GM18520 (cell line): ENCODE measurements around the gene LYST.

Experiments
- ATAC-seq: cut with Tn5 transposase; IDR thresholded peaks from one replicate; pipeline ENCODE4 v1.9.1; 2021; ENCODE audit not compliant: unreplicated experiment

Gene LYST

GRCh38 chr1:235885655-235886262 is 19.1 kb upstream of the LYST start:
- no peak for ATAC-seq

GRCh38 chr1:235883261-235883927 is 16.7 kb upstream of the LYST start:
- no peak for ATAC-seq

- ATAC-seq: no peak
These were observed 16.1 kb upstream of the LYST start for GRCh38 chr1:235882816-235883215.

GRCh38 chr1:235881930-235882700 is 15.4 kb upstream of the LYST start:
- ATAC-seq: no peak

GRCh38 chr1:235878082-235878811 is 11.5 kb upstream of the LYST start:
- ATAC-seq: no peak

GRCh38 chr1:235876402-235876841 is 9.7 kb upstream of the LYST start:
- ATAC-seq: no peak

GRCh38 chr1:235875036-235875597 is 8.4 kb upstream of the LYST start:
- ATAC-seq: no peak

GRCh38 chr1:235874261-235874660 is 7.6 kb upstream of the LYST start:
- ATAC-seq: no peak

- no peak for ATAC-seq
These were observed 6.9 kb upstream of the LYST start for GRCh38 chr1:235873571-235873970.

- peak; percentile 34 for ATAC-seq
These were observed 6.3 kb upstream of the LYST start for GRCh38 chr1:235873045-235873444.

GRCh38 chr1:235872270-235872669 is 5.6 kb upstream of the LYST start:
- ATAC-seq: no peak

GRCh38 chr1:235867903-235868469 is 1.3 kb upstream of the LYST start:
- no peak for ATAC-seq

- ATAC-seq: peak; percentile 57
These were observed 473 bp upstream of the LYST start for GRCh38 chr1:235866913-235867845.

- no peak for ATAC-seq
These were observed 1.0 kb downstream of the LYST start for GRCh38 chr1:235865565-235866204.

- ATAC-seq: no peak
These were observed 1.7 kb downstream of the LYST start for GRCh38 chr1:235864931-235865525.

- no peak for ATAC-seq
These were observed 2.2 kb downstream of the LYST start for GRCh38 chr1:235864469-235864868.

GRCh38 chr1:235863699-235864093 is 3.0 kb downstream of the LYST start:
- no peak for ATAC-seq

- ATAC-seq: no peak
These were observed 4.8 kb downstream of the LYST start for GRCh38 chr1:235861857-235862256.

GRCh38 chr1:235860829-235861228 is 5.9 kb downstream of the LYST start:
- no peak for ATAC-seq
